ENCODE results near the gene PRKAG2. TPM values are rescaled to one million over a fixed set of nuclear protein-coding genes. Genes with fewer than 3 reads are reported as not detected.
A peak's percentile ranks its signal among the peaks of the same experiment; 100 is the strongest.

PRKAG2 gene
- total RNA-seq, 1 experiment from 2014 or later, result 73.9 TPM

- Mint-ChIP-seq H3K36me3 (ENCODE audit: insufficient read depth, unreplicated experiment) (peaks cover 4% of the 10 kb centered on the region), H3K27me3 (ENCODE audit: insufficient read depth, unreplicated experiment) (no peaks in the 10 kb centered on the region), H3K4me3 (ENCODE audit: unreplicated experiment) (no peak overlapping the region), H3K4me1 (ENCODE audit: insufficient read depth, unreplicated experiment) (peaks cover 7% of the 10 kb centered on the region), H3K27ac (ENCODE audit: low read depth, unreplicated experiment) (no peak overlapping the region), H3K9me3 (ENCODE audit: unreplicated experiment) (no peaks in the 10 kb centered on the region)
- no peak for TF ChIP-seq CTCF (IDR thresholded peaks at IDR 0.05; ENCODE audit: unreplicated experiment)
- no TSS peak for BruUV-seq (replicated peaks)
- peak; percentile 68 for DNase-seq (ENCODE audit: unreplicated experiment)
- ChIA-PET POLR2A (interaction anchor here (0.6 to 4.6 kb wide), 6 partner anchors 12 to 1822 kb away, joined by 3 to 27 read pairs (median 4); no protein-coding TSS in a partner anchor), CTCF (interaction anchor here (0.6 to 1.0 kb wide), 4 partner anchors 8 to 279 kb away, joined by 3 read pairs; no protein-coding TSS in a partner anchor)
- intact Hi-C loops (cut with micrococcal nuclease), result no loop called here
These were observed 213.4 kb downstream of the PRKAG2 start for GRCh38 chr7:151663382-151664100.

- no peak for TF ChIP-seq CTCF (IDR thresholded peaks at IDR 0.05; ENCODE audit: unreplicated experiment)
- Mint-ChIP-seq H3K27me3 (ENCODE audit: insufficient read depth, unreplicated experiment) (no peaks in the 10 kb centered on the region), H3K27ac (ENCODE audit: low read depth, unreplicated experiment) (no peak overlapping the region), H3K36me3 (ENCODE audit: insufficient read depth, unreplicated experiment) (peaks cover 2% of the 10 kb centered on the region), H3K4me3 (ENCODE audit: unreplicated experiment) (no peak overlapping the region), H3K9me3 (ENCODE audit: unreplicated experiment) (no peaks in the 10 kb centered on the region), H3K4me1 (ENCODE audit: insufficient read depth, unreplicated experiment) (peaks cover 9% of the 10 kb centered on the region)
- CTCF ChIA-PET, result interaction anchor here (0.9 to 1.0 kb wide), 2 partner anchors 33 to 36 kb away, joined by 3 read pairs; no protein-coding TSS in a partner anchor
- POLR2A ChIA-PET, result no interaction called here
- BruUV-seq (replicated peaks), result no TSS peak
- intact Hi-C loops (cut with micrococcal nuclease), result no loop called here
- DNase-seq (ENCODE audit: unreplicated experiment), result no peak
These were observed 214.6 kb downstream of the PRKAG2 start for GRCh38 chr7:151662251-151662826.

- peaks cover 12% of the 10 kb centered on the region for H3K4me1 Mint-ChIP-seq (ENCODE audit: insufficient read depth, unreplicated experiment)
- CTCF ChIA-PET, result interaction anchor here (0.9 to 2.2 kb wide), 3 partner anchors 34 to 84 kb away, joined by 3 to 4 read pairs (median 3); no protein-coding TSS in a partner anchor
- no peak for DNase-seq (ENCODE audit: unreplicated experiment)
These were observed 215.3 kb downstream of the PRKAG2 start for GRCh38 chr7:151661587-151661986.

More at GRCh38 chr7:151661587-151661986, 215.3 kb downstream of the PRKAG2 start:
- Mint-ChIP-seq H3K9me3 (ENCODE audit: unreplicated experiment) (no peaks in the 10 kb centered on the region), H3K27me3 (ENCODE audit: insufficient read depth, unreplicated experiment) (no peaks in the 10 kb centered on the region), H3K4me3 (ENCODE audit: unreplicated experiment) (no peak overlapping the region), H3K27ac (ENCODE audit: low read depth, unreplicated experiment) (no peak overlapping the region), H3K36me3 (ENCODE audit: insufficient read depth, unreplicated experiment) (no peaks in the 10 kb centered on the region)
- POLR2A ChIA-PET, result interaction anchor here (0.6 to 0.8 kb wide), 2 partner anchors 8 to 19 kb away, joined by 3 to 4 read pairs; no protein-coding TSS in a partner anchor
- intact Hi-C loops (cut with micrococcal nuclease), result no loop called here
- BruUV-seq (replicated peaks), result no TSS peak
- no peak for TF ChIP-seq CTCF (IDR thresholded peaks at IDR 0.05; ENCODE audit: unreplicated experiment)
